K562 (cell line): ENCODE measurements around the gene ADIPOQ. TPM values are rescaled to one million over a fixed set of nuclear protein-coding genes. Genes with fewer than 3 reads are reported as not detected.

Experiments used
- ARID4B ChIP-seq: sonication (generic); formaldehyde crosslinking; IDR thresholded peaks from 2 replicates; pipeline ENCODE4 v1.8.0; 2022; ENCODE audit warnings: mild to moderate bottlenecking, missing genetic modification reagents
- CBX3 ChIP-seq, 2 experiments: IDR thresholded peaks; 1 replicate in 1 of 2; 2 replicates in 1 of 2; pipeline ENCODE4 v1.6.1; 2012; ENCODE audit warnings: inconsistent platforms in 2 of 2, low read length in 2 of 2, borderline replicate concordance in 1 of 2, control low read depth in 1 of 2
- ELF2 ChIP-seq: fragments of 250-450 bp; sonication (Bioruptor Pico); IDR thresholded peaks from 2 replicates; pipeline ENCODE4 v1.5.0; 2021; ENCODE audit warnings: mild to moderate bottlenecking
- HDAC3 ChIP-seq: fragments of 450-650 bp; IDR thresholded peaks from 2 replicates; pipeline ENCODE4 v1.6.1; 2018; ENCODE audit warnings: borderline replicate concordance, mild to moderate bottlenecking, moderate library complexity; ENCODE audit not compliant: partially characterized antibody
- HNRNPLL ChIP-seq: fragments of 200-400 bp; formaldehyde crosslinking; IDR thresholded peaks from 2 replicates; pipeline ENCODE4 v1.6.1; 2017; ENCODE audit warnings: low read length, low read depth, mild to moderate bottlenecking; ENCODE audit not compliant: poor library complexity, severe bottlenecking
- JUND ChIP-seq, 2 experiments: IDR thresholded peaks; 2 replicates in 1 of 2; 3 replicates in 1 of 2; pipeline ENCODE4 v1.6.1; 2011; ENCODE audit warnings: borderline replicate concordance in 2 of 2, low read depth in 2 of 2, low read length in 2 of 2, improper control_type of control experiment in 1 of 2, missing biosample characterization in 1 of 2, missing genetic modification characterization in 1 of 2, missing genetic modification reagents in 1 of 2
- LEF1 ChIP-seq: fragments of 450-650 bp; IDR thresholded peaks from 2 replicates; pipeline ENCODE4 v1.6.1; 2016; ENCODE audit warnings: mild to moderate bottlenecking
- NCOA2 ChIP-seq, 2 experiments: fragments of 450-650 bp; IDR thresholded peaks; 2 replicates each; pipeline ENCODE4 v1.6.1; 2018; ENCODE audit warnings: mild to moderate bottlenecking in 2 of 2, moderate library complexity in 1 of 2; ENCODE audit not compliant: partially characterized antibody in 2 of 2
- NFRKB ChIP-seq: fragments of 450-650 bp; IDR thresholded peaks from 2 replicates; pipeline ENCODE4 v1.6.1; 2016; ENCODE audit warnings: low read depth
- STAT5A ChIP-seq: IDR thresholded peaks from 2 replicates; pipeline ENCODE4 v1.6.1; 2012; ENCODE audit warnings: low read length, inconsistent platforms, borderline replicate concordance
- TARDBP ChIP-seq: fragments of 450-650 bp; IDR thresholded peaks from 2 replicates; pipeline ENCODE4 v1.6.1; 2016
- TCF3 ChIP-seq: sonication (generic); formaldehyde crosslinking; IDR thresholded peaks from 2 replicates; pipeline ENCODE4 v1.4.0; 2020; ENCODE audit warnings: mild to moderate bottlenecking, missing genetic modification reagents
- USF2 ChIP-seq: sonication (generic); formaldehyde crosslinking; IDR thresholded peaks from 2 replicates; pipeline ENCODE4 v1.5.0; 2020; ENCODE audit warnings: missing genetic modification reagents
- ZEB2 ChIP-seq: fragments of 450-650 bp; IDR thresholded peaks from 2 replicates; pipeline ENCODE4 v1.6.1; 2016
- ZFP1 ChIP-seq: fragments of 450-650 bp; formaldehyde crosslinking; IDR thresholded peaks from 2 replicates; pipeline ENCODE4 v1.4.0; 2020; ENCODE audit warnings: mild to moderate bottlenecking, mixed read lengths
- ZNF511 ChIP-seq: sonication (generic); formaldehyde crosslinking; IDR thresholded peaks from 2 replicates; pipeline ENCODE4 v1.8.0; 2022; ENCODE audit warnings: mild to moderate bottlenecking, missing genetic modification reagents
- ZNF592 ChIP-seq: fragments of 450-650 bp; IDR thresholded peaks from 2 replicates; pipeline ENCODE4 v1.6.1; 2017; ENCODE audit warnings: antibody characterized with exemption, mild to moderate bottlenecking
- polyA plus RNA-seq, 8 experiments: library from polyadenylated mRNA; depleted of rRNA in 4 of 8; stranded (reverse) in 5 of 8; unstranded in 3 of 8; fragments of >200 nt; fragmentation: Nextera tagmentation in 2 of 8; fragmentation: Illumina TruSeq in 1 of 8; extraction: Ambion mirVana in 2 of 8; extraction: Trizol in 1 of 8; gene quantifications; 2 replicates each; pipeline versions ENCODE4 v1.2.1 to v1.2.3, GENCODE V29; 2011 to 2014; ENCODE audit warnings: inconsistent platforms in 1 of 8, missing spikeins in 1 of 8
- total RNA-seq, 7 experiments: library from RNA; depleted of rRNA in 6 of 7; stranded (reverse); fragments of >200 nt in 6 of 7; fragmentation: Illumina TruSeq in 2 of 7; extraction: Trizol in 2 of 7; gene quantifications; 2 replicates each; pipeline versions ENCODE4 v1.2.1 to v1.2.3, GENCODE V29; 2011 to 2021; ENCODE audit warnings: low replicate concordance in 1 of 7

ADIPOQ gene
- total and polyA plus RNA-seq, 9 of the 15 experiments (the other 6 are each of a cell fraction or from before 2014, with no cell fraction given): 0.01 to 0.04 (median 0.03) TPM; not detected in 4

- TF ChIP-seq NFRKB (peak; percentile 83; the same call in 1 of the 2 replicates), TARDBP (no peak), LEF1 (0 out of 2 replicates have a peak, but pooled peaks have one; percentile 50), HNRNPLL (no peak), ELF2 (CRISPR knock-in tag) (no peak), TCF3 (CRISPR knock-in tag) (peak; percentile 49), CBX3 (IDR thresholded peaks at IDR 0.05; ENCODE audit: borderline replicate concordance in 1 of 2, low read length in 2 of 2) (no peak; a peak in 1 of 3 replicates), ZFP1 (CRISPR knock-in tag) (no peak), NCOA2 (IDR thresholded peaks at IDR 0.05; ENCODE audit: partially characterized antibody in 2 of 2) (peak in 1 of 2 experiments; percentile 20), JUND (IDR thresholded peaks at IDR 0.05; ENCODE audit: borderline replicate concordance, low read depth, low read length) (peak; percentile 97), JUND (tag; IDR thresholded peaks at IDR 0.05; ENCODE audit: borderline replicate concordance, low read depth, low read length) (peak; percentile 97), ZEB2 (peak; percentile 76; the same call in 1 of the 2 replicates), STAT5A (0 out of 2 replicates have a peak, but pooled peaks have one; percentile 40), ZNF511 (CRISPR knock-in tag) (peak; percentile 63; the same call in 1 of the 2 replicates), ZNF592 (peak; percentile 75), ARID4B (no peak), USF2 (CRISPR knock-in tag) (no peak), HDAC3 (peak; percentile 19)
Observed at GRCh38 chr3:186882881-186883685, 40.6 kb downstream of the ADIPOQ start (continued).
